ENCODE measurements around the gene ALAD.

GRCh38 chr9:113449376-113449775 is 48.3 kb upstream of the ALAD start:
- TF ChIP-seq CTCF (IDR thresholded peaks at IDR 0.05; ENCODE audit: insufficient read depth, low read length, poor library complexity, severe bottlenecking) (no peak), EZH2phosphoT487 (conservative IDR thresholded peaks at IDR 0.05; ENCODE audit: low read length) (no peak)

Measured in SU-DHL-6 (cell line).